IMR-90 (cell line): ENCODE results near the gene GPR89A. TPM values are rescaled to one million over a fixed set of nuclear protein-coding genes. Genes with fewer than 3 reads are reported as not detected.
"Not testable (repeated sequence)": the region's sequence is repeated elsewhere in the genome, so short reads cannot be mapped to it uniquely, and the experiment has no call there.

Source experiments
- ATAC-seq: fragments of 200-7000 bp; cut with Tn5 transposase; 2 replicates; pipeline ENCODE4 v1.9.1; 2020; ENCODE audit warnings: low read depth, mild to moderate bottlenecking, moderate library complexity
- BruUV-seq: library from RNA; stranded (reverse); fragments of 400-500 nt; replicated peaks from 2 replicates; lab custom pipeline; 2021; lab: Mats Ljungman, UMichigan
- CTCF ChIA-PET: fragments of 300-600 bp; formaldehyde crosslinking; extraction: SDS; loops from one replicate; lab custom pipeline; 2021; ENCODE audit warnings: antibody characterized with exemption; lab: Yijun Ruan, JAX
- POLR2A ChIA-PET: fragments of 300-600 bp; sonication (Branson Sonifier 250); formaldehyde crosslinking; loops from one replicate; lab custom pipeline; 2022; ENCODE audit warnings: antibody characterized with exemption; ENCODE audit not compliant: unreplicated experiment; lab: Charles Lee
- DNase-seq: peaks from one replicate; pipeline ENCODE4 v3.0.0; 2013
- H2AFZ ChIP-seq: replicated peaks from 2 replicates; pipeline ENCODE3; 2013; ENCODE audit warnings: low read length, mild to moderate bottlenecking; ENCODE audit not compliant: poor library complexity
- H2AK5ac ChIP-seq: 2 replicates; pipeline ENCODE4 v1.6.1; 2013; ENCODE audit warnings: low read depth, low read length, inconsistent platforms
- H2AK9ac ChIP-seq: replicated peaks from 2 replicates; pipeline ENCODE3; 2013; ENCODE audit warnings: mild to moderate bottlenecking, low read depth, low read length, moderate library complexity; ENCODE audit not compliant: poor library complexity
- H2BK120ac ChIP-seq: 2 replicates; pipeline ENCODE4 v1.6.1; 2013; ENCODE audit warnings: low read depth, low read length, inconsistent platforms
- H2BK15ac ChIP-seq: 3 replicates; pipeline ENCODE4 v1.6.1; 2013; ENCODE audit warnings: low read depth, low read length, inconsistent platforms
- H2BK20ac ChIP-seq: 2 replicates; pipeline ENCODE4 v1.6.1; 2013; ENCODE audit warnings: low read depth, mild to moderate bottlenecking, inconsistent platforms, low read length, moderate library complexity
- H2BK5ac ChIP-seq: 2 replicates; pipeline ENCODE4 v1.6.1; 2013; ENCODE audit warnings: mild to moderate bottlenecking, low read depth, low read length, inconsistent platforms; ENCODE audit not compliant: poor library complexity, severe bottlenecking
- H3K14ac ChIP-seq: replicated peaks from 2 replicates; pipeline ENCODE4 v1.6.1; 2013; ENCODE audit warnings: low read depth, low read length, inconsistent platforms
- H3K18ac ChIP-seq: 2 replicates; pipeline ENCODE4 v1.6.1; 2013; ENCODE audit warnings: low read depth, low read length, control low read depth
- H3K23ac ChIP-seq: 2 replicates; pipeline ENCODE4 v1.6.1; 2013; ENCODE audit warnings: low read depth, low read length, inconsistent platforms
- H3K27ac ChIP-seq: 2 replicates; pipeline ENCODE4 v1.5.1; 2013; ENCODE audit warnings: mild to moderate bottlenecking, control low read depth, low read length; ENCODE audit not compliant: insufficient read depth
- H3K27me3 ChIP-seq: 2 replicates; pipeline ENCODE4 v1.6.1; 2013; ENCODE audit warnings: low read length; ENCODE audit not compliant: control insufficient read depth, insufficient read depth
- H3K36me3 ChIP-seq: 2 replicates; pipeline ENCODE4 v1.6.1; 2013; ENCODE audit warnings: low read length, mixed read lengths; ENCODE audit not compliant: control insufficient read depth, insufficient read depth
- H3K4ac ChIP-seq: 2 replicates; pipeline ENCODE4 v1.6.1; 2013; ENCODE audit warnings: low read depth, low read length, inconsistent platforms
- H3K4me1 ChIP-seq: 2 replicates; pipeline ENCODE4 v1.6.1; 2013; ENCODE audit warnings: low read length, mixed read lengths; ENCODE audit not compliant: control insufficient read depth, insufficient read depth
- H3K4me2 ChIP-seq: 2 replicates; pipeline ENCODE4 v1.6.1; 2013; ENCODE audit warnings: low read depth, mild to moderate bottlenecking, control low read depth, low read length, moderate library complexity
- H3K4me3 ChIP-seq: 2 replicates; pipeline ENCODE4 v1.5.1; 2013; ENCODE audit warnings: low read depth, mild to moderate bottlenecking, control low read depth, low read length, moderate library complexity; ENCODE audit not compliant: insufficient read depth
- H3K56ac ChIP-seq: 2 replicates; pipeline ENCODE4 v1.6.1; 2013; ENCODE audit warnings: low read length, inconsistent platforms; ENCODE audit not compliant: insufficient read depth; ENCODE audit errors: extremely low read depth
- H3K79me1 ChIP-seq, 2 experiments: 2 replicates each; pipeline ENCODE4 v1.6.1; 2013; ENCODE audit warnings: low read length in 2 of 2, inconsistent platforms in 1 of 2, low read depth in 1 of 2
- H3K9ac ChIP-seq: 2 replicates; pipeline ENCODE4 v1.6.1; 2013; ENCODE audit warnings: low read depth, low read length, control low read depth
- H3K9me1 ChIP-seq: 2 replicates; pipeline ENCODE4 v1.6.1; 2013; ENCODE audit warnings: low read length, inconsistent platforms; ENCODE audit not compliant: insufficient read depth
- H3K9me3 ChIP-seq: 2 replicates; pipeline ENCODE4 v1.6.1; 2013; ENCODE audit warnings: low read length; ENCODE audit not compliant: control insufficient read depth, insufficient read depth
- H4K20me1 ChIP-seq: 2 replicates; pipeline ENCODE4 v1.6.1; 2013; ENCODE audit warnings: low read length, inconsistent platforms; ENCODE audit not compliant: insufficient read depth
- H4K5ac ChIP-seq: 2 replicates; pipeline ENCODE4 v1.6.1; 2013; ENCODE audit warnings: mild to moderate bottlenecking, low read depth, low read length, control low read depth
- H4K8ac ChIP-seq, 2 experiments: 2 replicates each; pipeline ENCODE4 v1.6.1; 2013; ENCODE audit warnings: low read depth in 2 of 2, low read length in 2 of 2, control low read depth in 1 of 2, inconsistent platforms in 1 of 2
- H4K91ac ChIP-seq: 2 replicates; pipeline ENCODE4 v1.6.1; 2013; ENCODE audit warnings: low read depth, low read length, inconsistent platforms; ENCODE audit not compliant: insufficient read depth
- WGBS, 2 experiments: methylation state at CpG; one replicate each; pipeline versions ENCODE4 v1.1.5 to v1.1.7; 2013; ENCODE audit warnings: missing lambda C conversion rate in 2 of 2; ENCODE audit not compliant: insufficient read length in 1 of 2; ENCODE audit errors: extremely low coverage in 2 of 2; 5-methylcytosine and 5-hydroxymethylcytosine counted together
- dilution Hi-C: fragments of 300-500 bp; cut with HindIII; formaldehyde crosslinking; loops from one replicate; pipeline ENCODE4 v1.14.3; 2018; ENCODE audit warnings: low sequenced_read_pairs; ENCODE audit not compliant: unreplicated experiment
- in situ Hi-C: fragments of 300-500 bp; cut with MboI; formaldehyde crosslinking; loops from 3 replicates; pipeline ENCODE4 v1.14.3; 2019; ENCODE audit warnings: low sequenced_read_pairs, inconsistent platforms, mixed read lengths
- intact Hi-C: fragments of 100-400 bp; cut with micrococcal nuclease; formaldehyde crosslinking; loops from 2 replicates; pipeline ENCODE4 v1.10.0; 2022
- polyA plus RNA-seq, 3 experiments: library from polyadenylated mRNA; depleted of rRNA; stranded (reverse); fragments of >200 nt; gene quantifications; 2 replicates each; pipeline ENCODE4 v1.2.3, GENCODE V29; 2012; ENCODE audit warnings: low replicate concordance in 1 of 3
- total RNA-seq: library from RNA; depleted of rRNA; stranded (reverse); fragments of >200 nt; gene quantifications from 2 replicates; pipeline ENCODE4 v1.2.3, GENCODE V29; 2012

The GPR89A gene
- total and polyA plus RNA-seq, 2 of the 4 experiments (the other 2 are of a cell fraction), result 13.5 to 29.0 TPM

- ATAC-seq, DNase-seq, CTCF ChIA-PET, H3K79me1 ChIP-seq, H2AK9ac ChIP-seq, H2AK5ac ChIP-seq, H2BK15ac ChIP-seq, H3K9me1 ChIP-seq, H3K4me3 ChIP-seq, H3K4me1 ChIP-seq, intact Hi-C loops, H3K27ac ChIP-seq, H3K27me3 ChIP-seq, H3K14ac ChIP-seq, H3K4me2 ChIP-seq, H4K91ac ChIP-seq, H3K23ac ChIP-seq, H3K56ac ChIP-seq, H4K8ac ChIP-seq, dilution Hi-C loops, H3K9me3 ChIP-seq, H2AFZ ChIP-seq, POLR2A ChIA-PET, H3K18ac ChIP-seq, H2BK120ac ChIP-seq, H3K4ac ChIP-seq, BruUV-seq, H2BK5ac ChIP-seq, in situ Hi-C loops, H4K20me1 ChIP-seq, H3K36me3 ChIP-seq, H2BK20ac ChIP-seq, H4K5ac ChIP-seq, H3K9ac ChIP-seq: not testable (repeated sequence)
- no CpG with 5 or more reads among the region's 3 CpGs for WGBS, 2 experiments
These were observed 77.1 kb downstream of the GPR89A start for GRCh38 chr1:145684858-145685257.

- H3K9me3 ChIP-seq, H2AK9ac ChIP-seq, H3K18ac ChIP-seq, H2BK120ac ChIP-seq, H3K4me1 ChIP-seq, H3K23ac ChIP-seq, H4K91ac ChIP-seq, DNase-seq, in situ Hi-C loops, H3K14ac ChIP-seq, H3K4me2 ChIP-seq, H3K4ac ChIP-seq, POLR2A ChIA-PET, H3K79me1 ChIP-seq, ATAC-seq, H4K8ac ChIP-seq, H2AK5ac ChIP-seq, H4K20me1 ChIP-seq, H4K5ac ChIP-seq, H2BK20ac ChIP-seq, H2AFZ ChIP-seq, dilution Hi-C loops, H3K36me3 ChIP-seq, H2BK5ac ChIP-seq, H2BK15ac ChIP-seq, H3K4me3 ChIP-seq, CTCF ChIA-PET, intact Hi-C loops, H3K27ac ChIP-seq, BruUV-seq, H3K9me1 ChIP-seq, H3K27me3 ChIP-seq, H3K9ac ChIP-seq, H3K56ac ChIP-seq: not testable (repeated sequence)
- no CpG with 5 or more reads among the region's 1 CpG for WGBS, 2 experiments
These were observed 78.3 kb downstream of the GPR89A start for GRCh38 chr1:145686078-145686477.
